ENCODE measurements around the gene INS. TPM values are rescaled to one million over a fixed set of nuclear protein-coding genes. Genes with fewer than 3 reads are reported as not detected.

Gene INS
- total and polyA plus RNA-seq, 2 of the 13 experiments (the other 11 are each of a cell fraction or from before 2014, with no cell fraction given): not detected

DNA sequence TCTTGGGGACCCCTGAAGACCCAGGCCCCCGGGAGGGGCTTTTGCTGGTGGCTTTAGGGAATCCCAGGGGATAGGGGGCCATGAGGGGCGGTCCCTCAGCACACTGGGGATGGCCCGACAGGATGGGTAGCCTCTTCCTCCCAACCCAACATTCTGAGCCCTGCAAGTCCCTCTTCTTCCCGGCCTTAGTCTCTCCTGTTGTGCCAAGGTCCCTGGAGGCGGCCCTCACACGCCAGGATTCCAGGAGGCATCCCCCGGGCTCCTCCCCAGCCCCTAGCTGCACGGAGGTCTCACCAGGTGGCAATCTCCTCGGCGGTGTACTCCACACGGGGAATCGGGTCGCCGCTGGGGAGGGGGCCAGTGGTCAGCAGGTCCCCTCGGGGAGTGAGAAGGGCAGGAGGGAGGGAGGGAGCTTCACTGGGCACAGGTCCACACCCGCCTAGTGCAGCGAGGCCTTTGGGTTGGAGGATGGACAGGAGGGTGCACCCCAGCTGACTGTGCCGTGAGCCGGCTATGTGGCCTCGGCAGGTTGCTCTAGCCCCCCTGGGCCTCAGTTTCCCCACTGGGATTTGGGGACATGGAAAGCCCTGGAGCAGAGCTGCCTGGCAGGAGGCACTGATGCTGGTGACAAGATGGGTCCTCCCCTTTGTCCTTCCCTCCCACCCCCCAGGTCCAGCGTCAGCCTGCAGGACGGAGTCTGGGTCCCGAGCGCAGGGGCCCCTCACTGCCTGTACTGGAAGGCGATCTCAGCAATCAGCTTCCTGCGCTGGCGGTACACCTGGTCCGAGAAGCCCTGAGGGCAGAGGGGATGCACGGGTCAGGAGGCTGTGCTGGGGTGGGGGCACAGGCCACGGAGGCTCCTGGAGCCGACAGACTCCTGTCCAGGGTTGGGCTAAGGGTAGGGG, 6.4 kb upstream of the INS start:
- Histone ChIP-seq H2AFZ (ENCODE audit: low read length) (no peak overlapping the region), H3K4me1 (ENCODE audit: insufficient read depth, low read length) (0 out of 2 replicates have a peak, but pooled peaks cover 10% of the 10 kb centered on the region), H3K4me3 (replicated peaks in 1 of 3; ENCODE audit: insufficient read depth in 1 of 3, low read depth in 2 of 3, low read length in 3 of 3) (no peak overlapping the region), H3K27ac (ENCODE audit: extremely low read length, insufficient read depth, low read length) (no peak overlapping the region), H3K4me2 (ENCODE audit: low read depth, low read length) (no peak overlapping the region), H3K9ac (ENCODE audit: insufficient read depth, low read depth, low read length) (no peak overlapping the region), H4K20me1 (ENCODE audit: insufficient read depth, low read length) (no peaks in the 10 kb centered on the region), H3K79me2 (ENCODE audit: insufficient read depth, low read length) (no peaks in the 10 kb centered on the region), H3K36me3 (replicated peaks in 1 of 2; ENCODE audit: control insufficient read depth in 1 of 2, insufficient read depth in 2 of 2, low read length in 2 of 2) (no peaks in the 10 kb centered on the region), H3K27me3 (ENCODE audit: control insufficient read depth in 1 of 2, insufficient read depth in 2 of 2, low read length in 2 of 2) (peaks cover 39 to 92% of the 10 kb centered on the region in 2 experiments), H3K9me3 (ENCODE audit: low read length) (no peaks in the 10 kb centered on the region)
- ChIA-PET CTCF (ENCODE audit: low intra/inter-chr PET ratio, low total read pairs) (interaction anchor here (1.9 kb wide), 1 partner anchor 132 kb away, joined by 14 read pairs; no protein-coding TSS in a partner anchor), POLR2A (no interaction called here)
- ATAC-seq (no peak), FAIRE-seq (no peak), DNase-seq (ENCODE audit: low spot score) (no peak)
- in situ Hi-C loops (cut with HindIII; ENCODE audit: extremely low pct_ligation_motif_present, low pct_unique_long_range_greater_than_20kb): no loop called here
- 0% methylated on average over 5 of the region's 31 CpGs for WGBS (ENCODE audit: low lambda C conversion rate)
- TF ChIP-seq ZFP41 (CRISPR knock-in tag; IDR thresholded peaks at IDR 0.05; ENCODE audit: borderline replicate concordance) (no peak), NR2F2 (IDR thresholded peaks at IDR 0.05; ENCODE audit: borderline replicate concordance, low read depth) (no peak), IKZF1 (IDR thresholded peaks at IDR 0.05) (no peak), CREB1 (IDR thresholded peaks at IDR 0.05) (no peak), CREB1 (CRISPR knock-in tag; IDR thresholded peaks at IDR 0.05) (no peak), ZNF75D (CRISPR knock-in tag; IDR thresholded peaks at IDR 0.05; ENCODE audit: borderline replicate concordance) (no peak)
- TF ChIP-seq, protein P1, sequence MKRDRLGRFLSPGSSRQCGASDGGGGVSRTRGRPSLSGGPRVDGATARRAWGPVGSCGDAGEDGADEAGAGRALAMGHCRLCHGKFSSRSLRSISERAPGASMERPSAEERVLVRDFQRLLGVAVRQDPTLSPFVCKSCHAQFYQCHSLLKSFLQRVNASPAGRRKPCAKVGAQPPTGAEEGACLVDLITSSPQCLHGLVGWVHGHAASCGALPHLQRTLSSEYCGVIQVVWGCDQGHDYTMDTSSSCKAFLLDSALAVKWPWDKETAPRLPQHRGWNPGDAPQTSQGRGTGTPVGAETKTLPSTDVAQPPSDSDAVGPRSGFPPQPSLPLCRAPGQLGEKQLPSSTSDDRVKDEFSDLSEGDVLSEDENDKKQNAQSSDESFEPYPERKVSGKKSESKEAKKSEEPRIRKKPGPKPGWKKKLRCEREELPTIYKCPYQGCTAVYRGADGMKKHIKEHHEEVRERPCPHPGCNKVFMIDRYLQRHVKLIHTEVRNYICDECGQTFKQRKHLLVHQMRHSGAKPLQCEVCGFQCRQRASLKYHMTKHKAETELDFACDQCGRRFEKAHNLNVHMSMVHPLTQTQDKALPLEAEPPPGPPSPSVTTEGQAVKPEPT (CRISPR knock-in tag; IDR thresholded peaks at IDR 0.05; ENCODE audit: low read depth): no peak
- TF ChIP-seq, protein P2, sequence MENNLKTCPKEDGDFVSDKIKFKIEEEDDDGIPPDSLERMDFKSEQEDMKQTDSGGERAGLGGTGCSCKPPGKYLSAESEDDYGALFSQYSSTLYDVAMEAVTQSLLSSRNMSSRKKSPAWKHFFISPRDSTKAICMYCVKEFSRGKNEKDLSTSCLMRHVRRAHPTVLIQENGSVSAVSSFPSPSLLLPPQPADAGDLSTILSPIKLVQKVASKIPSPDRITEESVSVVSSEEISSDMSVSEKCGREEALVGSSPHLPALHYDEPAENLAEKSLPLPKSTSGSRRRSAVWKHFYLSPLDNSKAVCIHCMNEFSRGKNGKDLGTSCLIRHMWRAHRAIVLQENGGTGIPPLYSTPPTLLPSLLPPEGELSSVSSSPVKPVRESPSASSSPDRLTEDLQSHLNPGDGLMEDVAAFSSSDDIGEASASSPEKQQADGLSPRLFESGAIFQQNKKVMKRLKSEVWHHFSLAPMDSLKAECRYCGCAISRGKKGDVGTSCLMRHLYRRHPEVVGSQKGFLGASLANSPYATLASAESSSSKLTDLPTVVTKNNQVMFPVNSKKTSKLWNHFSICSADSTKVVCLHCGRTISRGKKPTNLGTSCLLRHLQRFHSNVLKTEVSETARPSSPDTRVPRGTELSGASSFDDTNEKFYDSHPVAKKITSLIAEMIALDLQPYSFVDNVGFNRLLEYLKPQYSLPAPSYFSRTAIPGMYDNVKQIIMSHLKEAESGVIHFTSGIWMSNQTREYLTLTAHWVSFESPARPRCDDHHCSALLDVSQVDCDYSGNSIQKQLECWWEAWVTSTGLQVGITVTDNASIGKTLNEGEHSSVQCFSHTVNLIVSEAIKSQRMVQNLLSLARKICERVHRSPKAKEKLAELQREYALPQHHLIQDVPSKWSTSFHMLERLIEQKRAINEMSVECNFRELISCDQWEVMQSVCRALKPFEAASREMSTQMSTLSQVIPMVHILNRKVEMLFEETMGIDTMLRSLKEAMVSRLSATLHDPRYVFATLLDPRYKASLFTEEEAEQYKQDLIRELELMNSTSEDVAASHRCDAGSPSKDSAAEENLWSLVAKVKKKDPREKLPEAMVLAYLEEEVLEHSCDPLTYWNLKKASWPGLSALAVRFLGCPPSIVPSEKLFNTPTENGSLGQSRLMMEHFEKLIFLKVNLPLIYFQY (CRISPR knock-in tag; IDR thresholded peaks at IDR 0.05; ENCODE audit: borderline replicate concordance): no peak
- no TSS peak for BruUV-seq (replicated peaks)
- intact Hi-C loops (cut with micrococcal nuclease; ENCODE audit: unreplicated experiment): no loop called here

Data from HepG2 (cell line).